GM21390 (cell line): ENCODE results near the gene DGKB.

Source experiments
- ATAC-seq: cut with Tn5 transposase; IDR thresholded peaks from one replicate; pipeline ENCODE4 v1.9.1; 2021; ENCODE audit not compliant: unreplicated experiment

Gene DGKB

GRCh38 chr7:14158111-14158510, 744.4 kb downstream of the DGKB start:
- ATAC-seq: no peak

- no peak for ATAC-seq
Measured at GRCh38 chr7:14156436-14156835, 746.1 kb downstream of the DGKB start.

- ATAC-seq: no peak
Measured at GRCh38 chr7:14148974-14149373, 753.6 kb downstream of the DGKB start.

- ATAC-seq: no peak
Measured at GRCh38 chr7:14147532-14147931, 755.0 kb downstream of the DGKB start.

- no peak for ATAC-seq
Measured at GRCh38 chr7:14144538-14144937, 758.0 kb downstream of the DGKB start.

- ATAC-seq: no peak
Measured at GRCh38 chr7:14144109-14144508, 758.4 kb downstream of the DGKB start.

GRCh38 chr7:14137676-14138075, 764.9 kb downstream of the DGKB start:
- no peak for ATAC-seq

GRCh38 chr7:14133752-14134151, 768.8 kb downstream of the DGKB start:
- no peak for ATAC-seq

- no peak for ATAC-seq
Measured at GRCh38 chr7:14125998-14126397, 776.6 kb downstream of the DGKB start.

GRCh38 chr7:14124716-14125115, 777.8 kb downstream of the DGKB start:
- ATAC-seq: no peak

GRCh38 chr7:14123923-14124322, 778.6 kb downstream of the DGKB start:
- no peak for ATAC-seq

GRCh38 chr7:14115701-14116100, 786.9 kb downstream of the DGKB start:
- no peak for ATAC-seq

- ATAC-seq: no peak
Measured at GRCh38 chr7:14104861-14105260, 797.7 kb downstream of the DGKB start.

GRCh38 chr7:14096159-14096558, 806.4 kb downstream of the DGKB start:
- no peak for ATAC-seq

- ATAC-seq: no peak
Measured at GRCh38 chr7:14095233-14095950, 807.2 kb downstream of the DGKB start.
